ENCODE data around the gene PRKG1.

DNA sequence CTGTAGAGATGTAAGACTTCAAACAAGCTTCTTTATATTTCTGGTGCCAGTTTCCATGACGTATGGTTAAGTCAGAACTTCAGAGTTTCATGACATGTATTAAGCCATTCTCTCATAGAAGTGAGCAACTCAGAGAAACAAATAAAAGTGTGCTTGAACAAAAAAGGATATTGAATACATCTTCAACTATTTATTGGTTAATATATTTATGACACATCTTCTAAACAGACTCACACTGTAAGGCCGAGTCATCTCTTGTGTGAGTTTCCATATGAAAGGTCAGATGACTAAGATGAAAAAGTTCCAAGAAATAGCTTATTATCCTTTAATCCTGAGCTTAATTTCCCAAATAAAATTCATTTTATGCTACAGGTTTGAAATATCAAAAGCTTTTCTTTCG lies 730.6 kb downstream of the PRKG1 start:
- TF ChIP-seq, protein P1, sequence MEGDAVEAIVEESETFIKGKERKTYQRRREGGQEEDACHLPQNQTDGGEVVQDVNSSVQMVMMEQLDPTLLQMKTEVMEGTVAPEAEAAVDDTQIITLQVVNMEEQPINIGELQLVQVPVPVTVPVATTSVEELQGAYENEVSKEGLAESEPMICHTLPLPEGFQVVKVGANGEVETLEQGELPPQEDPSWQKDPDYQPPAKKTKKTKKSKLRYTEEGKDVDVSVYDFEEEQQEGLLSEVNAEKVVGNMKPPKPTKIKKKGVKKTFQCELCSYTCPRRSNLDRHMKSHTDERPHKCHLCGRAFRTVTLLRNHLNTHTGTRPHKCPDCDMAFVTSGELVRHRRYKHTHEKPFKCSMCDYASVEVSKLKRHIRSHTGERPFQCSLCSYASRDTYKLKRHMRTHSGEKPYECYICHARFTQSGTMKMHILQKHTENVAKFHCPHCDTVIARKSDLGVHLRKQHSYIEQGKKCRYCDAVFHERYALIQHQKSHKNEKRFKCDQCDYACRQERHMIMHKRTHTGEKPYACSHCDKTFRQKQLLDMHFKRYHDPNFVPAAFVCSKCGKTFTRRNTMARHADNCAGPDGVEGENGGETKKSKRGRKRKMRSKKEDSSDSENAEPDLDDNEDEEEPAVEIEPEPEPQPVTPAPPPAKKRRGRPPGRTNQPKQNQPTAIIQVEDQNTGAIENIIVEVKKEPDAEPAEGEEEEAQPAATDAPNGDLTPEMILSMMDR (IDR thresholded peaks at IDR 0.05): no peak
- TF ChIP-seq EZH2 (IDR thresholded peaks at IDR 0.05) (no peak), EZH2phosphoT487 (IDR thresholded peaks at IDR 0.05) (no peak)
